OCI-LY3 (cell line): ENCODE data around the gene ENO1.
A peak's percentile ranks its signal among the peaks of the same experiment; 100 is the strongest.

Experiments
- H2AFZ ChIP-seq: fragments of 200-600, 300-600 bp; shearing (Covaris generic); 2 replicates; pipeline ENCODE4 v1.6.0; 2014; ENCODE audit warnings: antibody characterized with exemption, low read depth, low read length
- H3K27ac ChIP-seq: fragments of 200-600, 300-600 bp; sonication (generic); 2 replicates; pipeline ENCODE4 v1.5.1; 2014; ENCODE audit warnings: mild to moderate bottlenecking, low read length, moderate library complexity, mixed read lengths
- H3K27me3 ChIP-seq: fragments of 200-600, 300-600 bp; sonication (generic); 2 replicates; pipeline ENCODE4 v1.6.1; 2014; ENCODE audit warnings: low read depth, low read length, mixed read lengths
- H3K36me3 ChIP-seq: fragments of 200-600, 300-600 bp; sonication (generic); replicated peaks from 2 replicates; pipeline ENCODE3; 2014; ENCODE audit warnings: low read depth, low read length, mixed read lengths
- H3K4me1 ChIP-seq: fragments of 300-600, 200-600 bp; sonication (generic); 2 replicates; pipeline ENCODE4 v1.6.1; 2014; ENCODE audit warnings: low read length, mixed read lengths
- H3K4me2 ChIP-seq: fragments of 200-600, 300-600 bp; sonication (generic); 2 replicates; pipeline ENCODE4 v1.6.1; 2014; ENCODE audit warnings: low read length, mixed read lengths
- H3K4me3 ChIP-seq: fragments of 300-600, 200-600 bp; sonication (generic); 2 replicates; pipeline ENCODE4 v1.5.1; 2014; ENCODE audit warnings: antibody characterized with exemption, mild to moderate bottlenecking, low read length, moderate library complexity
- H3K79me2 ChIP-seq: fragments of 300-600, 200-600 bp; shearing (Covaris generic); 2 replicates; pipeline ENCODE4 v1.6.1; 2014; ENCODE audit warnings: mild to moderate bottlenecking, low read length, mixed read lengths
- H3K9ac ChIP-seq: fragments of 300-600, 200-600 bp; shearing (Covaris generic); 2 replicates; pipeline ENCODE4 v1.6.0; 2014; ENCODE audit warnings: mild to moderate bottlenecking, low read length, moderate library complexity
- H3K9me3 ChIP-seq: fragments of 200-600, 300-600 bp; shearing (Covaris generic); 2 replicates; pipeline ENCODE4 v1.6.1; 2014; ENCODE audit warnings: low read length, mixed read lengths; ENCODE audit not compliant: insufficient read depth
- H4K20me1 ChIP-seq: fragments of 200-600, 300-600 bp; sonication (generic); 2 replicates; pipeline ENCODE4 v1.6.1; 2016; ENCODE audit warnings: low read length, mixed read lengths; ENCODE audit not compliant: insufficient read depth
- CTCF ChIP-seq: fragments of 200-600, 300-600 bp; sonication (generic); IDR thresholded peaks from 2 replicates; pipeline ENCODE4 v1.5.1; 2014; ENCODE audit warnings: antibody characterized with exemption, low read length, low read depth
- EZH2phosphoT487 ChIP-seq: fragments of 200-600 bp; shearing (Covaris generic); IDR thresholded peaks from 2 replicates; pipeline ENCODE4 v1.6.1; 2018; ENCODE audit warnings: antibody characterized with exemption, mixed run types, low read depth

Gene ENO1

GRCh38 chr1:8818325-8818775, 60.1 kb downstream of the ENO1 start:
- Histone ChIP-seq H3K4me1 (peaks cover 36% of the 10 kb centered on the region), H3K36me3 (no peaks in the 10 kb centered on the region), H3K4me3 (peak overlapping the region; percentile 95), H3K9me3 (no peaks in the 10 kb centered on the region), H3K4me2 (peak overlapping the region; percentile 91), H2AFZ (peak overlapping the region; percentile 91), H3K27me3 (0 out of 2 replicates have a peak, but pooled peaks cover 3% of the 10 kb centered on the region), H4K20me1 (peaks cover 12% of the 10 kb centered on the region), H3K27ac (peak overlapping the region; percentile 72), H3K9ac (peak overlapping the region; percentile 73), H3K79me2 (peaks cover 40% of the 10 kb centered on the region)
- TF ChIP-seq EZH2phosphoT487 (no peak), CTCF (no peak)

- Histone ChIP-seq H4K20me1 (peaks cover 16% of the 10 kb centered on the region), H3K4me2 (peak within 1 kb of the TSS; percentile 97), H3K27me3 (0 out of 2 replicates have a peak, but pooled peaks cover 2% of the 10 kb centered on the region), H3K4me1 (peaks cover 43% of the 10 kb centered on the region), H3K36me3 (no peaks in the 10 kb centered on the region), H3K9me3 (no peaks in the 10 kb centered on the region), H3K27ac (peak within 1 kb of the TSS; percentile 72), H3K79me2 (peaks cover 47% of the 10 kb centered on the region), H3K9ac (peak within 1 kb of the TSS; percentile 98), H2AFZ (peak within 1 kb of the TSS; percentile 91), H3K4me3 (peak within 1 kb of the TSS; percentile 95)
- TF ChIP-seq EZH2phosphoT487 (no peak), CTCF (no peak)
Observed at GRCh38 chr1:8817412-8818324, 60.8 kb downstream of the ENO1 start, which contains the start of gene RERE. Gene RERE, minus strand, starts transcription at chr1:8817640.

- peaks cover 49% of the 10 kb centered on the region for H3K4me1 ChIP-seq
- peak overlapping the region; percentile 98 for H3K9ac ChIP-seq
- no peaks in the 10 kb centered on the region for H3K27me3 ChIP-seq
- peaks cover 20% of the 10 kb centered on the region for H4K20me1 ChIP-seq
- no peaks in the 10 kb centered on the region for H3K9me3 ChIP-seq
- H3K79me2 ChIP-seq, result peaks cover 52% of the 10 kb centered on the region
- peak overlapping the region; percentile 66 for H3K27ac ChIP-seq
- peak overlapping the region; percentile 54; the same call in 1 of the 2 replicates for H2AFZ ChIP-seq
- H3K36me3 ChIP-seq, result no peaks in the 10 kb centered on the region
- peak overlapping the region; percentile 97 for H3K4me2 ChIP-seq
- peak overlapping the region; percentile 95 for H3K4me3 ChIP-seq
- TF ChIP-seq CTCF, result no peak
- TF ChIP-seq EZH2phosphoT487, result no peak
Observed at GRCh38 chr1:8816831-8817411, 61.6 kb downstream of the ENO1 start.

- Histone ChIP-seq H4K20me1 (peaks cover 25% of the 10 kb centered on the region), H3K36me3 (no peaks in the 10 kb centered on the region), H3K27ac (peak overlapping the region; percentile 66), H3K4me2 (peak overlapping the region; percentile 97), H3K4me1 (peaks cover 53% of the 10 kb centered on the region), H3K4me3 (peak overlapping the region; percentile 95), H3K27me3 (no peaks in the 10 kb centered on the region), H3K9me3 (no peaks in the 10 kb centered on the region), H3K9ac (peak overlapping the region; percentile 98), H3K79me2 (peaks cover 58% of the 10 kb centered on the region), H2AFZ (no peak overlapping the region)
- no peak for TF ChIP-seq CTCF
- TF ChIP-seq EZH2phosphoT487, result no peak
Observed at GRCh38 chr1:8816264-8816663, 62.2 kb downstream of the ENO1 start.
